H1 (cell line): ENCODE measurements around the gene UBR3. TPM values are rescaled to one million over a fixed set of nuclear protein-coding genes. Genes with fewer than 3 reads are reported as not detected.

ENCODE experiments used
- CTCF ChIA-PET: fragments of 300-600 bp; sonication (Branson Sonifier 250); formaldehyde crosslinking; loops from one replicate; lab custom pipeline; 2021; ENCODE audit not compliant: partially characterized antibody; lab: Charles Lee
- POLR2A ChIA-PET: fragments of 300-600 bp; sonication (Branson Sonifier 250); formaldehyde crosslinking; loops from one replicate; lab custom pipeline; 2021; ENCODE audit warnings: inconsistent platforms; ENCODE audit not compliant: partially characterized antibody; lab: Charles Lee
- DNase-seq, 2 experiments: peaks; one replicate each; pipeline versions ENCODE4 v3.0.0 to v3.0.0-alpha.2; 2010 to 2022; ENCODE audit warnings: low spot score in 2 of 2, low read depth in 1 of 2, mixed read lengths in 1 of 2
- FAIRE-seq: peaks from 2 replicates; lab custom pipeline; 2011; peaks lifted over from hg19 to GRCh38; lab: Jason Lieb, UNC
- H2AFZ ChIP-seq: 2 replicates; pipeline ENCODE4 v1.8.1; 2012; ENCODE audit warnings: low read length, inconsistent platforms
- H2AK5ac ChIP-seq: 2 replicates; pipeline ENCODE4 v1.6.1; 2013; ENCODE audit warnings: low read depth, low read length
- H2BK120ac ChIP-seq: replicated peaks from 2 replicates; pipeline ENCODE3; 2013; ENCODE audit warnings: low read depth, low read length, inconsistent platforms
- H2BK12ac ChIP-seq: 2 replicates; pipeline ENCODE4 v1.6.1; 2013; ENCODE audit warnings: low read depth, low read length
- H2BK15ac ChIP-seq: 2 replicates; pipeline ENCODE4 v1.6.1; 2013; ENCODE audit warnings: low read length
- H2BK20ac ChIP-seq: 2 replicates; pipeline ENCODE4 v1.6.1; 2013; ENCODE audit warnings: low read length
- H2BK5ac ChIP-seq: 2 replicates; pipeline ENCODE4 v1.6.1; 2013; ENCODE audit warnings: low read depth, low read length
- H3K14ac ChIP-seq: 2 replicates; pipeline ENCODE4 v1.6.1; 2013; ENCODE audit warnings: inconsistent platforms; ENCODE audit not compliant: insufficient read length
- H3K18ac ChIP-seq: 2 replicates; pipeline ENCODE4 v1.6.1; 2013; ENCODE audit warnings: low read length; ENCODE audit errors: extremely low read depth
- H3K23ac ChIP-seq: 2 replicates; pipeline ENCODE4 v1.6.1; 2013; ENCODE audit warnings: inconsistent platforms; ENCODE audit not compliant: insufficient read length
- H3K23me2 ChIP-seq: 2 replicates; pipeline ENCODE4 v1.6.1; 2013; ENCODE audit warnings: low read depth, low read length
- H3K27ac ChIP-seq: 2 replicates; pipeline ENCODE4 v1.6.1; 2011; ENCODE audit warnings: low read depth, low read length, inconsistent platforms
- H3K27me3 ChIP-seq, 4 experiments: replicated peaks in 1 of 4; 1 replicate in 1 of 4; 2 replicates in 3 of 4; pipeline versions ENCODE4 v1.6.1 to v1.8.1; 2011 to 2013; ENCODE audit warnings: low read length in 3 of 4, mild to moderate bottlenecking in 3 of 4, inconsistent platforms in 2 of 4, mixed read lengths in 2 of 4, moderate library complexity in 1 of 4; ENCODE audit not compliant: control insufficient read depth in 3 of 4, insufficient read depth in 3 of 4; ENCODE audit errors: extremely low read depth in 1 of 4
- H3K36me3 ChIP-seq, 4 experiments: 2 replicates each; pipeline versions ENCODE4 v1.6.1 to v1.8.1; 2011 to 2013; ENCODE audit warnings: mild to moderate bottlenecking in 4 of 4, low read length in 3 of 4, moderate library complexity in 2 of 4, control low read depth in 1 of 4, inconsistent platforms in 1 of 4; ENCODE audit not compliant: insufficient read depth in 4 of 4, control insufficient read depth in 2 of 4
- H3K4ac ChIP-seq: replicated peaks from 2 replicates; pipeline ENCODE3; 2013; ENCODE audit warnings: low read length, low read depth, mixed read lengths, inconsistent platforms; ENCODE audit not compliant: insufficient read length
- H3K4me1 ChIP-seq, 4 experiments: replicated peaks in 1 of 4; 1 replicate in 1 of 4; 2 replicates in 3 of 4; pipeline versions ENCODE4 v1.6.1 to v1.8.1; 2011 to 2013; ENCODE audit warnings: low read length in 3 of 4, inconsistent platforms in 2 of 4, mixed read lengths in 1 of 4; ENCODE audit not compliant: insufficient read depth in 4 of 4, control insufficient read depth in 3 of 4
- H3K4me2 ChIP-seq, 2 experiments: 2 replicates each; pipeline versions ENCODE4 v1.6.1 to v1.8.1; 2011 to 2013; ENCODE audit warnings: low read depth in 2 of 2, low read length in 2 of 2, control low read depth in 1 of 2, inconsistent platforms in 1 of 2, mild to moderate bottlenecking in 1 of 2; ENCODE audit not compliant: insufficient read depth in 1 of 2
- H3K4me3 ChIP-seq, 4 experiments: fragments of 200-600, 300-600 bp in 1 of 4; sonication (generic), shearing (Covaris generic), sonication (Bioruptor Twin) in 1 of 4; 2 replicates each; pipeline versions ENCODE4 v1.5.1 to v1.8.1; 2011 to 2016; ENCODE audit warnings: low read length in 4 of 4, low read depth in 3 of 4, control low read depth in 2 of 4, inconsistent platforms in 2 of 4, mild to moderate bottlenecking in 2 of 4, mixed read lengths in 1 of 4, moderate library complexity in 1 of 4; ENCODE audit not compliant: insufficient read depth in 2 of 4; ENCODE audit errors: extremely low read depth in 1 of 4
- H3K56ac ChIP-seq: replicated peaks from 2 replicates; pipeline ENCODE3; 2013; ENCODE audit warnings: low read depth, mild to moderate bottlenecking, mixed read lengths, low read length, inconsistent platforms; ENCODE audit not compliant: insufficient read length
- H3K79me1 ChIP-seq: 2 replicates; pipeline ENCODE4 v1.6.1; 2013; ENCODE audit warnings: low read depth, low read length, control low read depth
- H3K79me2 ChIP-seq, 2 experiments: 2 replicates each; pipeline versions ENCODE4 v1.6.1 to v1.8.1; 2012 to 2013; ENCODE audit warnings: low read length in 2 of 2, mild to moderate bottlenecking in 2 of 2, inconsistent platforms in 1 of 2; ENCODE audit not compliant: insufficient read depth in 2 of 2, control insufficient read depth in 1 of 2
- H3K9ac ChIP-seq, 4 experiments: replicated peaks in 1 of 4; 1 replicate in 1 of 4; 2 replicates in 3 of 4; pipeline versions ENCODE4 v1.6.1 to v1.8.1; 2011 to 2013; ENCODE audit warnings: low read depth in 3 of 4, low read length in 3 of 4, control low read depth in 2 of 4, mild to moderate bottlenecking in 2 of 4, moderate library complexity in 2 of 4, inconsistent platforms in 1 of 4; ENCODE audit errors: extremely low read depth in 1 of 4
- H3K9me3 ChIP-seq, 2 experiments: 2 replicates each; pipeline versions ENCODE4 v1.6.1 to v1.8.1; 2012 to 2013; ENCODE audit warnings: mild to moderate bottlenecking in 2 of 2, moderate library complexity in 2 of 2, control low read depth in 1 of 2, inconsistent platforms in 1 of 2, low read depth in 1 of 2, low read length in 1 of 2, mixed read lengths in 1 of 2; ENCODE audit not compliant: insufficient read depth in 2 of 2
- H4K20me1 ChIP-seq, 2 experiments: replicated peaks in 1 of 2; 2 replicates each; pipeline versions ENCODE3 to v1.8.1; 2011 to 2013; ENCODE audit warnings: inconsistent platforms in 2 of 2, low read length in 2 of 2, mild to moderate bottlenecking in 1 of 2; ENCODE audit not compliant: insufficient read depth in 2 of 2, control insufficient read depth in 1 of 2
- H4K5ac ChIP-seq: 2 replicates; pipeline ENCODE4 v1.6.1; 2013; ENCODE audit warnings: low read length, low read depth, mixed read lengths, inconsistent platforms; ENCODE audit not compliant: insufficient read length
- H4K8ac ChIP-seq: 2 replicates; pipeline ENCODE4 v1.8.0; 2013; ENCODE audit warnings: mild to moderate bottlenecking, moderate library complexity, low read length, inconsistent platforms; ENCODE audit not compliant: insufficient read depth; ENCODE audit errors: extremely low read depth
- H4K91ac ChIP-seq: replicated peaks from 2 replicates; pipeline ENCODE3; 2013; ENCODE audit warnings: low read length, mixed read lengths, inconsistent platforms; ENCODE audit not compliant: insufficient read length
- BRCA1 ChIP-seq: IDR thresholded peaks from 2 replicates; pipeline ENCODE4 v1.6.1; 2012; ENCODE audit warnings: low read depth, low read length, improper control_type of control experiment
- CBX8 ChIP-seq: fragments of 300-800, 300-1000 bp; sonication (generic); IDR thresholded peaks from 2 replicates; pipeline ENCODE4 v1.7.1; 2016; ENCODE audit warnings: low read depth, low read length, borderline replicate concordance
- SIRT6 ChIP-seq: IDR thresholded peaks from one replicate; pipeline ENCODE4 v1.7.1; 2012; ENCODE audit warnings: low read length, inconsistent platforms
- WGBS, 2 experiments: shearing (Covaris generic) in 1 of 2; methylation state at CpG; one replicate each; pipeline versions ENCODE4 v1.1.6 to v1.1.7; 2013 to 2015; ENCODE audit warnings: low lambda C conversion rate in 2 of 2, mixed read lengths in 2 of 2, inconsistent platforms in 1 of 2, low coverage in 1 of 2, missing lambda C conversion rate in 1 of 2; ENCODE audit not compliant: insufficient replicate concordance in 2 of 2, insufficient coverage in 1 of 2, insufficient read length in 1 of 2; ENCODE audit errors: extremely low coverage in 1 of 2, missing lambda C conversion rate in 1 of 2; 5-methylcytosine and 5-hydroxymethylcytosine counted together
- polyA plus RNA-seq, 7 experiments: library from polyadenylated mRNA; depleted of rRNA in 3 of 7; stranded (reverse) in 5 of 7; unstranded in 2 of 7; fragments of >200 nt in 5 of 7; fragments of 200-250 nt in 2 of 7; gene quantifications; 1 replicate in 5 of 7; 2 replicates in 1 of 7; 4 replicates in 1 of 7; pipeline versions ENCODE4 v1.2.1 to v1.2.3, GENCODE V29; 2011 to 2013; ENCODE audit warnings: missing spikeins in 2 of 7, mixed read lengths in 2 of 7
- total RNA-seq: library from RNA; stranded (reverse); fragmentation: NEBNext Ultra II Directional; extraction: Animal tissue kit (Norgen Biotek cat#: 25700); gene quantifications from 2 replicates; pipeline ENCODE4 v1.2.1, GENCODE V29; 2021

UBR3 gene
- total and polyA plus RNA-seq, 2 of the 8 experiments (the other 6 are each of a cell fraction or from before 2014, with no cell fraction given), result 3.7 to 17.7 TPM

- H2BK5ac ChIP-seq, result no peak overlapping the region
- WGBS, 2 experiments, result 58% methylated on average over 2 of the region's 2 CpGs; no CpG with 5 or more reads in 1 of the 2 experiments
- H4K91ac ChIP-seq, result no peak overlapping the region
- no peak overlapping the region for H3K14ac ChIP-seq
- no peak for TF ChIP-seq SIRT6
- no peak for TF ChIP-seq BRCA1
- TF ChIP-seq CBX8, result no peak
- H2BK120ac ChIP-seq, result no peak overlapping the region
- H3K23me2 ChIP-seq, result no peaks in the 10 kb centered on the region
- no peak overlapping the region for H3K23ac ChIP-seq
- no peak for DNase-seq
- H2AFZ ChIP-seq, result no peak overlapping the region
- no peak overlapping the region for H2BK20ac ChIP-seq
- no peak overlapping the region for H4K8ac ChIP-seq
- ChIA-PET POLR2A (no interaction called here), CTCF (no interaction called here)
- H3K9ac ChIP-seq, result no peak overlapping the region
- no peak overlapping the region for H3K56ac ChIP-seq
- H4K5ac ChIP-seq, result no peak overlapping the region
- FAIRE-seq, result no peak
- H3K18ac ChIP-seq, result no peak overlapping the region
- H3K79me1 ChIP-seq, result no peaks in the 10 kb centered on the region
- no peaks in the 10 kb centered on the region for H3K27me3 ChIP-seq
- no peaks in the 10 kb centered on the region for H3K36me3 ChIP-seq
- no peak overlapping the region for H2BK12ac ChIP-seq
- H3K4me3 ChIP-seq, result no peak overlapping the region
- 0 out of 4 replicates have a peak overlapping the region, but pooled peaks of 1 of the 2 experiments have one; percentile 7 for H3K4me2 ChIP-seq
- H3K4me1 ChIP-seq, result no peaks in the 10 kb centered on the region; a peak in 1 of 7 replicates
- H4K20me1 ChIP-seq, result no peaks in the 10 kb centered on the region
- peaks cover 0 to 20% of the 10 kb centered on the region in 2 experiments; a peak in 2 of 4 replicates for H3K79me2 ChIP-seq
- no peak overlapping the region for H2AK5ac ChIP-seq
- no peak overlapping the region for H2BK15ac ChIP-seq
- no peaks in the 10 kb centered on the region for H3K9me3 ChIP-seq
- H3K4ac ChIP-seq, result no peak overlapping the region
- no peak overlapping the region for H3K27ac ChIP-seq
These were observed 35.6 kb downstream of the UBR3 start for GRCh38 chr2:169862816-169863215.
